Peyer's patch (tissue), 4 donors: ENCODE results near the gene UBAC2.

Experiments
- POLR2A ChIP-seq, 2 donors: fragments of 450-650 bp; IDR thresholded peaks; one replicate each; pipeline ENCODE4 v1.5.1; 2017; ENCODE audit warnings: antibody characterized with exemption in 2 of 2, mild to moderate bottlenecking in 2 of 2, moderate library complexity in 2 of 2
- TF ChIP-seq, protein P1 (sequence below), 6 experiments: fragments of 450-650 bp in 4 of 6; fragments of 200-600 bp in 2 of 6; sonication (generic) in 1 of 6; IDR thresholded peaks; one replicate each; pipeline ENCODE4 v1.5.1; 2017 to 2019; ENCODE audit warnings: antibody characterized with exemption in 6 of 6, mild to moderate bottlenecking in 3 of 6, moderate library complexity in 1 of 6

DNA sequence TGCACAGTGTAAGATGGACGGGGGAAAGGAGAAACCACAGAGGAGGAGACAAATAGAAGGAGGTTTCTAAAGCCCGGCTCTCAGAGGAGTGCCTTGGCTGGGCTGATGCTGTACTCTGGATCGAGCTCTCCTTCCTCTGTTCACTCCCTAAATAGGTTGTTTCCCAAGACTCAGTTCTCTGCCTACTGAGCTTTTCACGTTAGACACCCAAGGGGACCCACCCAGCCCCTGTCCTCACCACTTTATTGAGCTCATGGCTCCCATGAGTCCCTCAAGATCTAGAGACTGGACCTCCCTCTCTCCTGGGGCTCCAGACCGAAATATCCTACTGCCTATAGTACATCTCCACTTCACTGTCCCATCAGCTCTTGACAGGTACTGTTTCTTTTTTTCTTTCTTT is 144.7 kb downstream of the UBAC2 start:
- no peak for TF ChIP-seq POLR2A (IDR thresholded peaks at IDR 0.05)
- TF ChIP-seq, protein P1, sequence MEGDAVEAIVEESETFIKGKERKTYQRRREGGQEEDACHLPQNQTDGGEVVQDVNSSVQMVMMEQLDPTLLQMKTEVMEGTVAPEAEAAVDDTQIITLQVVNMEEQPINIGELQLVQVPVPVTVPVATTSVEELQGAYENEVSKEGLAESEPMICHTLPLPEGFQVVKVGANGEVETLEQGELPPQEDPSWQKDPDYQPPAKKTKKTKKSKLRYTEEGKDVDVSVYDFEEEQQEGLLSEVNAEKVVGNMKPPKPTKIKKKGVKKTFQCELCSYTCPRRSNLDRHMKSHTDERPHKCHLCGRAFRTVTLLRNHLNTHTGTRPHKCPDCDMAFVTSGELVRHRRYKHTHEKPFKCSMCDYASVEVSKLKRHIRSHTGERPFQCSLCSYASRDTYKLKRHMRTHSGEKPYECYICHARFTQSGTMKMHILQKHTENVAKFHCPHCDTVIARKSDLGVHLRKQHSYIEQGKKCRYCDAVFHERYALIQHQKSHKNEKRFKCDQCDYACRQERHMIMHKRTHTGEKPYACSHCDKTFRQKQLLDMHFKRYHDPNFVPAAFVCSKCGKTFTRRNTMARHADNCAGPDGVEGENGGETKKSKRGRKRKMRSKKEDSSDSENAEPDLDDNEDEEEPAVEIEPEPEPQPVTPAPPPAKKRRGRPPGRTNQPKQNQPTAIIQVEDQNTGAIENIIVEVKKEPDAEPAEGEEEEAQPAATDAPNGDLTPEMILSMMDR (IDR thresholded peaks at IDR 0.05) = no peak
